Inflammatory macrophage (primary cell): Measurements from ENCODE around the gene PADI3.
A peak's percentile ranks its signal among the peaks of the same experiment; 100 is the strongest.

ENCODE experiments used
- DNase-seq, 2 donors: peaks; one replicate each; pipeline ENCODE4 v3.0.0-alpha.2; 2020 to 2022
- total RNA-seq, 18 experiments: gene quantifications; one replicate each; lab custom pipeline; 2026; ENCODE audit warnings: mixed read lengths in 6 of 18, inconsistent platforms in 2 of 18; lab: John Stamatoyannopoulos, UW

PADI3 gene
- total RNA-seq = 0 to 0.04 (median 0) reads per million in 18 experiments

- DNase-seq = no peak
Measured at GRCh38 chr1:17248781-17249180, at the start of gene PADI3. TSS of gene PADI3 (plus strand) at chr1:17249098. CDS start at chr1:17249138, 40 bp downstream.

DNA sequence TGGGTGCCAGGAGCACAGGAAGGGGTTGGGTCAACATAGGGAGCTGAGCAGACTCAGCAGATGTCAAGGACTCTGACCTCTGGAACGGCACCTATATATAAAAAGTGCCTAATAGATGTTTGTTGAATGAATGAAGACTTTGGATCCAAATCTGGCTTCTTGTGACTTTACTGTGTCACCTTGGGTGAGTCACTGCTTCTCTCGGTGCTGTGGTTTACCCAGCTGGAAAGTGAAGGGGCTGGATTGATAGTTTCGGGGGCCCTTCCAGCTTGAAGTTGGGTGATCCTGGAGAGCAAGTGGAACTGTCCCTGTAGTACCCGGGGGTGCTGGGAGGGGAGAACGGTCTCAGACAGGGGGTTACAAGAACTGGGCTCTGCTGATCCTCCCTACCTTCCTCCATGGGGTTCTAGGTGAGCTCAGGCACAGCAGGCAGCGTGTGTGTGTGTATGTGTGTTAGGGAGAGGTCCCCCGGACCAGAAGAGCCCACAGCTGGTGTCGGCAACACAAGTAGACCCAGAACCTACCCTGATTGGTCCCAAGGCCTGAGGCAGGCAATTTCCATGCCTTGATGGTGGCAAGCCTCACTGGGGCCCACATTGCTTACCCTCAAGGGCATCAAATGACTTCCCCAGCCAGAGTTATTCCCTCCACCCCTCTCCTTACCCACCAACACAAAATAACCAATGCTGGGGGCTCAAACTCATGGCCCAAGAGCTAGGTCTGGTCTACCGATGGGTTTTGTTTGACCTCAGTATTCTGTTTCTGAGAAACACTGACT, 49.4 kb upstream of the PADI3 start:
- DNase-seq = no peak

- no peak for DNase-seq
Measured at GRCh38 chr1:17200246-17200645, 48.7 kb upstream of the PADI3 start.

GRCh38 chr1:17200756-17201155, 48.1 kb upstream of the PADI3 start:
- DNase-seq = no peak

DNA sequence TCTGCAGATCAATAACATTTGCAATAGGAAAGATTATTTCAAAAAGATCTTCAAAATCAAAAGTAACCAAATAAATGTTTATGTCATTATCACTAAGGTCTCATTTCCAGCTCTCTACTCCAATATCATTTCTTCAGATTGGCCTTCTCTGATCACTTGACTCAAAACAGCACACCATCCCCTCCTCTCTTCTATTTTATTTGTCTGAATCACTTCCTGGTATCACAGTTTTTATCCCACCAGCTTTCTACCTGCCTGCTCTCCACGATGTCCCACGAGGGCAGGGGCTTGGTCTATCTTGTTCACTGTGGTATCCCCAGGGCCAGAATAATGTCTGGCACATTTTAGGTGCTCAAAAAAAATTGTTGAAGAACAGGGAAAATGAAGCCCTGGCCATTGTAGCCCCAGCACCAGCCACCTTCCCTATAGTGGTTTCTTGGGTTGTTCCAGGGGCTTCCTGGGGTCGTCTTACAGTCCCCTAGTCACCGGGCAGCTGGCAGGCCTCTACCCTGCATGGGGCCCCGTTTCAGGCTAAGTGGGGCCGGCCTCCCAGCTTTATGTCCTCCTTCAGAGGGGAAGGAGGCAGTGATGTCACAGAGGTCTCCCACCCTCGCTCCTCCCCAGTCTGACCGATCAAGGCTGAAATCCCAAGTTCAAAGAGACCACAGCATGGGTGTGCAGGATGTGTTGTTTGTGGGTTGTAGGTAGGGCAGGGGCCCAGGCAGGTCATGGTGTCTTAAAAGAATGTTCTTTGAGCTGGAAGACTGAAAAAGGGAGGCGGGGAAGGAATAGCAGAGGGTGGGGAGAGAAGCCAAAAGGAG, 47.5 kb upstream of the PADI3 start:
- no peak for DNase-seq

DNA sequence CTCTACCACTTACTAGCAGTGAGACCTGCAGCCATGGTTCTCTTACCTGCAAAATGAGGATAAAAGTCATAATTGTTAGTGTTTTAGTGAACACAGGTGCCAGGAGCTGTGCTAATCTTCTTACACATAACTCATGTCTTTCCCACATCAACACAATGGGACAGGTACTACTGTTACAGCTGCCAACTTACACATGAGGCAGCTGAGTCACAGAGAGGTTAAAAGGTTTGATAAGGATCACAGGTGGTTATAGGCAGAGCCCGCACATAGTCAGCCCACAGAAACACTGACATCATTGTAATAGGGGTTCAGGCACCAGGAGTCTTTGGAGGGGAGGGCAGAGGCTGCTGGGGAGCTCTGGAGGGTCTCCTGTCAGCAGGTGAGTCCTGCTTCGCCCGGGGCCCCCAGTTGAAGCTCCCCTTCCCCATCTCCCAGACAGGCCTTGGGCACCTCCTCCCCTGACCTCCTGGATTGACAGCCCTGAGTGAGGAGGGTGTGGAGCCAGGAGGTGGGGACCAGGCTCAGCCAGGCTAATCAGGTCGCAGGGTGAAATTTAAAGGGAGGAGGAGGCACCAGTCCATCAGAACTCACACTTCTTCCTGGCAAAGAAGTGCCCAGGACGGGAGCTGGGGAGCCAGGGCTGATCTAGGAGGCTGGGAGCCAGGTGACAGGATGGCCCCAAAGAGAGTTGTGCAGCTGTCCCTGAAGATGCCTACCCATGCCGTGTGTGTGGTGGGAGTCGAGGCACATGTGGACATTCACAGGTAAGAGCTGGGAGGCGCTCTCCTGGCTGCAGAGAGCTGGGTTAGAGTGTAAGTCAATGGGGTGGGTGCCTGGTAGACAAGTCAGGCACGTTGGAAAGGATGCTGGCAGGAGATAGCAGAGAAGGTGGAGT, 44.1 kb upstream of the PADI3 start, which contains the start of gene PADI1:
Gene PADI1 (plus strand): TSS at position 583 of the 895 bp plus-strand sequence. CDS start 90 bp downstream, at position 673.
- no peak for DNase-seq

DNA sequence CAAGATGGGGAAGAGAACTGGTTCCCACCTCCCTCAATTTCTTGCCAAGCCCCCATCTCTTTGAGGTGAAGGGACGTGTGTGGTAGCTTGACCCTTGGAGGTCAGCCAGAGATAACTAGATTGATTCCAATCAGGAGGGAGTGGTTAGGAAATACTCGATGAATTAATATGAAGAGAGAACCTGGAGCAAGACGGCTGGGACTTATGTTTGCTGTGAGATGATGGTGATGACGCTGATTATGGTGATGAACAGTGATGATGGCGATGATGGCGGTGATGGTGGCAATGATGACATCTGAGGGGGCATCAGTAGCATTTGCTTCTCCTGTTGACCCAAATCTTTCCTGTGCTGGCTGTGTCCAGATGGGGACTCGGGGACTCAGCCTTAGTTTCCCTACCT, 43.2 kb upstream of the PADI3 start:
- DNase-seq = no peak

DNA sequence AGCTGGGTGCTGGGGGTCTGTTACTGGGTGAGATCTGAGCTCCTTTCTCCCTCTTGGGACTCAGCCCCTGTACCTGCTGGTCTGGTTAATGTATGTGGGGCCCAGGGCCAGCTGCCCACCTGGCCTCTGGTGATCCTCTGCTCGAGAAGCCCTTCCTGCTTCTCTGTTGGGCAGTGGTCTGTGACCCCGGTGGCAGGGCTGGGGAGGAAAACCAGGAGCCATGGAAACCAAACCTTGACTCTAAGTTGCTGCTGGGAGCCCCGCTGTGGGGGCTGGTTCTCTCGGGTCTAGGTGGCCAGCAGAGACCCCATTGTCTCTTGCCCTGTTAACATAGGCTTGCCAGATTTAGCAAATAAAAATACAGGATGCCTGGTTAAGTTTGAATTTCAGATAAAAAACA, 42.7 kb upstream of the PADI3 start:
- DNase-seq = no peak

- DNase-seq = peak; percentile 70 to 85
Measured at GRCh38 chr1:17207046-17207445, 41.9 kb upstream of the PADI3 start.

GRCh38 chr1:17207540-17207939, 41.4 kb upstream of the PADI3 start:
- DNase-seq = peak; percentile 30 to 40

DNA sequence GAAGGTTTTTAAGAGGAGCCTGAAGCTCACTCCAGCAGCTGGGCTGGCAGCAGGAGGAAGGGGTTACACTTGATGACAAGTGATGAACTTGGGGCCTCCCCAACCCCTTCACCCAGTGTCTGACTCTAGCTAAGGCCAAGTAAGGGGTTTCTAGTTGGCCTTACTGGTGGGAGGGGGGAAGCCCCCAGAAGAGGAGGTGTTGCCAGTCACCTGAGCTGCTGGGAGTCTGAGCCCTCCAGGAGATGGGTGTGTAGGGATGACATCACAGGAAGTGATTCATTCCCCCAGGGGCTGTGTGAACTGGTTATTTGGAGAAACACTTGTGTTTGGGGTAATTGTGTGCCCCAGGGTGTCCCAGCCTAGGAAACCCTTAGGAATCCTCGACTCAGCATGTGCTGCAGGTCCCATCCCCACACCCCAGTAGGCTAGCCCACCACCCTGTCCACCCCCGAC, 40.9 kb upstream of the PADI3 start:
- peak; percentile 31 to 53 for DNase-seq

DNA sequence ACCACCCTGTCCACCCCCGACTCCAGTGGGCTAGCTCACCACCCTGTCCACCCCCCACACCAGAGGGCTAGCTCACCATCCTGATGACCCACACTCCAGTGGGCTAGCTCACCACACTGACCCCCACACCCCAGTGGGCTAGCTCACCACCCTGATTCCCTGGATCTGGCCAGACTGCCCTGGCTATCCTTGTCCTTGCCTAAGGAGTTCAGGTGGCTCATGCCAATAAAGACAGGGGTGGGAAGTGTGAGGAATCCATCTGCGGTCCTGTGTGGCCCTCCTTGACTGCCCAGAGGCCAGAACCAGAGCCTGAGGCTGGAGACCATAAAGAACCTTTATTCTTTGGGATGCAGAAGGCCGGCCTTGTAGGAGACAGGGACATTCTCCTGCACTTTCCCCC, 40.4 kb upstream of the PADI3 start:
- DNase-seq = no peak

DNA sequence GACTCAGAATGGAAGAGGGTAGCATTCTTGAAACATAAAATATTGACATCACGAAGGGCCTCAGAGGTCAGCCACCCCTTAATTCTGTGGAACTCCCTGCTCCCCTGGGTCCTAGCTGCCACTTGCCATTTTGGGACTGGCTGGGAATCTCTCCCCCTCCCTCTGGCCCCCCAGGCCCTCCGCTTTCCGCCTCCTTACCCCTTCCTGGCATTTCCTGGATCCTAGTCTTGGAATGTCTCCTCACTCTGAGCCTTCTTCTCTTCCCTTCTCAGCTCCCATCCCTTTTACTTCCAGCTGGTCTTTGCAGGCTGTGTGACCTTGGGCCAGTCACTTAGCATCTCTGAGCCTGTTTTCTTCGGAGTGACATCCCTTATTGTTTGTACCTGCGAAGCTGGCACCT, 39.5 kb upstream of the PADI3 start:
- DNase-seq = no peak

DNA sequence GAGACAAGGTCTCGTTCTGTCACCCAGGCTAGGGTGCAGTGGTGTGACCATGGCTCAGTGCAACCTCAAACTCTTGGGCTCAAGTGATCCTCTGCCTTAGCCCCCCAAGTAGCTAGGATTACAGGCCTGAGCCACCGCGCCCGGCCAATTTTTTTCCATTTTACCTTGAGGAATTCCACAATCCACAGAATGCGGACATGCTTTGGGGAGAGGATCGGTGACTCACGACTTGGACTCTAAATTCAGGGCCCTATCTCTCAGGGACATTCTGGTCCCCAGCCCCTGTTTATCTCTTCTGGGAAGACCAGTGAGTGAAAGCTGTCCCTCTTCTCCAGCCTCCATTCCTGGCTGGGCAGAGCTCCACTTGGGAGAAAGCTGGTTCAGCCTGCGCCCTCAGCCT, 38.7 kb upstream of the PADI3 start:
- DNase-seq = no peak

- no peak for DNase-seq
Measured at GRCh38 chr1:17211377-17211776, 37.5 kb upstream of the PADI3 start.

GRCh38 chr1:17212009-17212408, 36.9 kb upstream of the PADI3 start:
- DNase-seq = no peak

- DNase-seq = peak; percentile 10 to 25
Measured at GRCh38 chr1:17212487-17213121, 36.3 kb upstream of the PADI3 start.

DNA sequence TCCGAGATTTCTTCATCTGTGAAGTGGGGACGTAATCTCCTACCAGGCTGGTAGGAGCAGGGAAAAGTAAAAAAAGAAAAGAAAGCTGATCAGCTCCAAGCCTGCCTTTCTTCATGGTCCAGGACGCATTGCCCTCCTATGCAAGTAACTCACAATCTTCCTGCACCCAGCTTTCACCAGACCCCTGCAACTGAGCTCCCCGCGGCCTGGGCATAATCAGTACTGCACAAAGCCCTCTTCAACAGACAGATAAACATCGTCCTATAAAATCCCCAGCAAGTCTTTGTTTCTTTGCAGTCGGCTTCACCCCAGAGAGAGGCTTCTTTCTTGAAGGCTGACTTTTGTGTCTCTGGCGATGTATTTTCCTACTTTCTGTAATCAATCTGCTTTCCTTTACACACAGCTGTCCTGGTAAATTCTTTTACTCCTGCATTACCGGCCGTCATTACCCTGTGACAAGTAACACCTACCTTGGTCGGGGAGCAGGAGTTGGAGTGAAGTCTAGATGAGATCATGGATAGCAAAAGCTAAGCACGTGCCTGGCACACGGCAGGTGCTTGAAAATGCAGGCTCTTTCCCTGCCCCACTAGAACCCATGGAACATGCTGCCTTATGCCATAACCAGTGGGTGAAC, 35.6 kb upstream of the PADI3 start:
- DNase-seq = no peak

- no peak for DNase-seq
Measured at GRCh38 chr1:17213782-17214148, 35.1 kb upstream of the PADI3 start.

DNA sequence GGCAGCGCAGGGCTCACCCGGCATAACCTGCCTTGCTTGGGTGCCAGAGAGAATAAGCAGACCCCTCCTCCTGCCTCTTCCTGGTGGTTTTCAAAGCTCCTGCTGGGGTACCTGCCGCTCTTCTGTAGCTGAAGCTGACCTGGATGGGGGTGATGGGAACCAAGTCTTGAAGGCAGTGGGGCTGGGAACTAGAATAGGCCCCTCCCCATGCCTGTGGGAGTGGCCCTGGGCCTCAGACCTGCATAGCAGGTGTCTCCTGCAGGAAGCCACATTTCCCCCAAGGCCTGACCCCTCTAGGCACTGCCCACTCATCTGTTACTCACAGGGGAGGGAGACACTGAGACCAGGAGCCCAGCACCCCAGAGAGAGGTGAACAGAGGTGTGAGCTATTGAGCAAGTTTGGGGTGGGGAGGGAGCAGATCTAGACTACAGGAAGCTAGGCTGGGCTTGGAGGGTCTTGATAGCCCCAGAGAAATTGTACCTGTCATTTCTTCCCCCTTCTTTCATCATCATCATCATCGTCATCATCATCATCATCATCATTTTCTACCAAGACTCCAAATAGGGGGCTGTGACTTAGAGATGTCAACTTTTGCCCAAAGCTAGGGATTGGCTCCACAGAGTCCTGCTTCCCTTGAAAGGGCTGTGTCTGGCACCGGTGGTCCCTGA, 33.9 kb upstream of the PADI3 start:
- DNase-seq = no peak

GRCh38 chr1:17215545-17215890, 33.4 kb upstream of the PADI3 start:
- DNase-seq = no peak
